IPS DF 6.9 (cell line): ENCODE data around the gene KRTAP5-2.
A peak's percentile ranks its signal among the peaks of the same experiment; 100 is the strongest.
"Not testable (repeated sequence)": the region's sequence is repeated elsewhere in the genome, so short reads cannot be mapped to it uniquely, and the experiment has no call there.

Experiments
- DNase-seq: peaks from one replicate; pipeline ENCODE4 v3.0.0-alpha.2; 2013; ENCODE audit warnings: low read depth, low spot score
- H3K27ac ChIP-seq: one replicate; pipeline ENCODE4 v1.5.1; 2013; ENCODE audit warnings: low read length, control low read depth
- H3K27me3 ChIP-seq: 2 replicates; pipeline ENCODE4 v1.6.1; 2013; ENCODE audit warnings: mild to moderate bottlenecking, low read length; ENCODE audit not compliant: control insufficient read depth, insufficient read depth
- H3K36me3 ChIP-seq: 2 replicates; pipeline ENCODE4 v1.6.1; 2013; ENCODE audit warnings: low read length; ENCODE audit not compliant: control insufficient read depth, insufficient read depth
- H3K4me1 ChIP-seq: 2 replicates; pipeline ENCODE4 v1.6.1; 2013; ENCODE audit warnings: low read length; ENCODE audit not compliant: control insufficient read depth, insufficient read depth
- H3K4me3 ChIP-seq: 2 replicates; pipeline ENCODE4 v1.5.1; 2013; ENCODE audit warnings: mild to moderate bottlenecking, low read length
- H3K9me3 ChIP-seq: 2 replicates; pipeline ENCODE4 v1.6.1; 2013; ENCODE audit warnings: low read length, inconsistent platforms; ENCODE audit not compliant: control insufficient read depth, insufficient read depth
- WGBS: extraction: QIAGEN DNeasy Blood & Tissue Kit; methylation state at CpG from one replicate; pipeline ENCODE4 v1.1.7; 2013; ENCODE audit warnings: mixed read lengths, missing lambda C conversion rate; ENCODE audit not compliant: insufficient read length, insufficient coverage; 5-methylcytosine and 5-hydroxymethylcytosine counted together

The KRTAP5-2 gene

GRCh38 chr11:1628506-1629325 is 30.6 kb upstream of the KRTAP5-2 start:
- Histone ChIP-seq H3K4me1 (peaks cover 3% of the 10 kb centered on the region; the same call in 1 of the 2 replicates), H3K36me3 (no peaks in the 10 kb centered on the region), H3K27ac (no peak overlapping the region), H3K27me3 (no peaks in the 10 kb centered on the region; the same call in 1 of the 2 replicates), H3K4me3 (no peak overlapping the region), H3K9me3 (no peaks in the 10 kb centered on the region)
- no CpG with 5 or more reads among the region's 35 CpGs for WGBS
- DNase-seq, result peak; percentile 54

GRCh38 chr11:1625541-1625940 is 27.4 kb upstream of the KRTAP5-2 start:
- H3K4me3 ChIP-seq, result no peak overlapping the region
- no CpG with 5 or more reads among the region's 13 CpGs for WGBS
- no peaks in the 10 kb centered on the region for H3K4me1 ChIP-seq
- H3K9me3 ChIP-seq, result no peaks in the 10 kb centered on the region
- no peak for DNase-seq
- no peaks in the 10 kb centered on the region; the same call in 1 of the 2 replicates for H3K27me3 ChIP-seq
- no peak overlapping the region for H3K27ac ChIP-seq
- H3K36me3 ChIP-seq, result no peaks in the 10 kb centered on the region

DNA sequence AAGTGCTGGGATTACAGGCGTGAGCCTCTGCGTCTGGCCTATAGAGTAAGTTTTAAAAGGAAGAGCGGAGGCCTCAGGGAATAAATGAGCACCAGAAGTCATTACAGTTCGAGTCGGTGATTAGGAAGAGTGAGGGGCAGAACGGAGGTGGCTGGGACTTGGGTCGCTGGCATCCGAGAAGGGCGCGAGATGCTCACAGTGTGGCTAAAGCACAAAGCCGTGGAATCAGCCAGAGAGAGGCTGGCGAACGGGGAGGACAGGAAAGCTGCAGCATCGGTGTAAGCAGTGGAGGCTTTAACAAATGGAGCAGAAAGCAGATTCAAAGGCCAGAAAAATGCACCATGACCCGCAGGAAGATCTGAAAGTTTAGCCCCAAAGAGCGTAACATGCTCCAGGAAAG is 26.5 kb upstream of the KRTAP5-2 start:
- H3K36me3 ChIP-seq, result no peaks in the 10 kb centered on the region
- H3K9me3 ChIP-seq, result no peaks in the 10 kb centered on the region
- no peaks in the 10 kb centered on the region; the same call in 1 of the 2 replicates for H3K27me3 ChIP-seq
- WGBS, result no CpG with 5 or more reads among the region's 16 CpGs
- H3K4me1 ChIP-seq, result no peaks in the 10 kb centered on the region
- H3K4me3 ChIP-seq, result no peak overlapping the region
- H3K27ac ChIP-seq, result no peak overlapping the region
- no peak for DNase-seq

DNA sequence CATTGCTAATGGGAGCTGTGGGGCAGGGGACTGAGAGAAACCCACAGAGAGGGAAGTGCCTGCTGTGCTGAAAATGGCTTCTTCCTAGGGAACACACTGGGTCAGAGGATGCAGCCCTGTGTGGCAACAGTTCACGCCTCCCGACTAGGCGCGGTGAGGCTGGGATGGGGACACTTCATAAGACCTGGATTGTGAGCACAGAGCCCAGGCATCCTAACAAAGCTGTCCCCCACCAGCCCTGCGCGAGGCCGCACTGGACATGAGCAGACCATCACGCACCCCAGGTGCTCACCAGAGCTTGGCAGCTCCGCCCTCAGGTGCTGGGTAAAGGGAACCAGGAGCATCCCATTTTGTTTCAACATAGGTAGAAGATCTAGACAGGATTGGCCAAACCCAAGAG is 25.6 kb upstream of the KRTAP5-2 start:
- Histone ChIP-seq H3K27me3 (no peaks in the 10 kb centered on the region; the same call in 1 of the 2 replicates), H3K4me1 (no peaks in the 10 kb centered on the region), H3K9me3 (no peaks in the 10 kb centered on the region), H3K27ac (no peak overlapping the region), H3K36me3 (no peaks in the 10 kb centered on the region), H3K4me3 (no peak overlapping the region)
- DNase-seq, result no peak
- WGBS, result no CpG with 5 or more reads among the region's 9 CpGs

- no peak within 1 kb of the TSS for H3K4me3 ChIP-seq
- no peak within 1 kb of the TSS for H3K27ac ChIP-seq
- no peaks in the 10 kb centered on the region; the same call in 1 of the 2 replicates for H3K27me3 ChIP-seq
- no peaks in the 10 kb centered on the region for H3K9me3 ChIP-seq
- no peaks in the 10 kb centered on the region for H3K4me1 ChIP-seq
- no peak for DNase-seq
- no CpG with 5 or more reads among the region's 1 CpG for WGBS
- H3K36me3 ChIP-seq, result no peaks in the 10 kb centered on the region
Observed at GRCh38 chr11:1622086-1622485, 24.0 kb upstream of the KRTAP5-2 start, which contains the start of gene KRTAP5-4. Gene KRTAP5-4, minus strand, starts transcription at chr11:1622138. Its CDS starts 45 bp downstream, at chr11:1622093.

DNA sequence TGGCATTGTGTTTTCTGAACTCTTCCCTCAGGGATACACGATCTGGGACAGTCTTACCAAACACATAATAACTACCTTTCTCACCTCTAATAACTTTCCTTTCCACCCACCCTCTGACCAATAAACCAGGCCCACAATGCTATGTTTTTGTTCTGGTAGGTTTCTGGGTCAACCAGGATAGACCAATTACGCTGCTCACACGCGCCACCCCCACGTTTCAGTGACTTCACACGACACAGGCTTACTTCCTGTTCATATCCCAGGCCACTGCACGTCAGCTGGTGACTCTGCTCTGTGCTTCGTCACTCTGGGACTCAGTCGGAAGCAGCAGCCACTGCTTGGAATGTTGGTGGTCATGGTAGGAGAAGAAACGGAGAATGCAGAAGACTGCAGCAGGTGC is 21.4 kb upstream of the KRTAP5-2 start:
- Histone ChIP-seq H3K27ac (no peak overlapping the region), H3K27me3 (no peaks in the 10 kb centered on the region; the same call in 1 of the 2 replicates), H3K4me3 (no peak overlapping the region), H3K36me3 (no peaks in the 10 kb centered on the region), H3K4me1 (no peaks in the 10 kb centered on the region), H3K9me3 (no peaks in the 10 kb centered on the region)
- WGBS, result no CpG with 5 or more reads among the region's 10 CpGs
- no peak for DNase-seq

GRCh38 chr11:1618231-1618630 is 20.1 kb upstream of the KRTAP5-2 start:
- no CpG with 5 or more reads among the region's 10 CpGs for WGBS
- Histone ChIP-seq H3K4me1 (no peaks in the 10 kb centered on the region), H3K27ac (no peak overlapping the region), H3K36me3 (no peaks in the 10 kb centered on the region), H3K4me3 (no peak overlapping the region), H3K27me3 (no peaks in the 10 kb centered on the region; the same call in 1 of the 2 replicates), H3K9me3 (no peaks in the 10 kb centered on the region)
- no peak for DNase-seq

GRCh38 chr11:1608363-1608762 is 10.3 kb upstream of the KRTAP5-2 start, which contains the start of gene KRTAP5-3:
Gene KRTAP5-3, minus strand, starts transcription at chr11:1608463. Its CDS starts 78 bp downstream, at chr11:1608385.
- H3K4me1 ChIP-seq, result 0 out of 2 replicates have a peak, but pooled peaks cover 2% of the 10 kb centered on the region
- H3K4me3 ChIP-seq, result no peak within 1 kb of the TSS
- no peak within 1 kb of the TSS for H3K27ac ChIP-seq
- no peak for DNase-seq
- no CpG with 5 or more reads among the region's 4 CpGs for WGBS
- H3K27me3 ChIP-seq, result no peaks in the 10 kb centered on the region
- H3K36me3 ChIP-seq, result no peaks in the 10 kb centered on the region
- H3K9me3 ChIP-seq, result no peaks in the 10 kb centered on the region

DNA sequence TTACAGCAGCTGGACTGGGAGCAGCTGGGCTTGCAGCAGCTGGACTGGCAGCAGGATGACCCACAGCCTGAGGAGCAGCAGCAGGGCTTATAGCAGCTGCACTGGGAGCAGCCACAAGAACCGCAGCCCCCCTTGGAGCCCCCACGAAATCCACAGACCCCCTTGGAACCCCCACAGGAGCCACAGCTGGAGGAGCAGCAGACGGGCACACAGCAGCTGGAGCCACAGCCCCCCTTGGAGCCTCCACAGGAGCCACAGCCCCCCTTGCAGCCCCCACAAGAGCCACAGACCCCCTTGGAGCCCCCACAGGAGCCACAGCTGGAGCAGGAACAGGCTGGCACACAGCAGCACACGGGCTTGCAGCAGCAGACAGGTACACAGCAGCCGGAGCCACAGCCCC is 9.8 kb upstream of the KRTAP5-2 start:
- H3K4me1 ChIP-seq, H3K27ac ChIP-seq, DNase-seq, H3K4me3 ChIP-seq, H3K27me3 ChIP-seq, H3K36me3 ChIP-seq, H3K9me3 ChIP-seq: not testable (repeated sequence)
- whole genome bisulfite sequencing, result no CpG with 5 or more reads among the region's 5 CpGs

GRCh38 chr11:1607156-1607845 is 9.2 kb upstream of the KRTAP5-2 start:
- H3K27me3 ChIP-seq, H3K4me3 ChIP-seq, H3K9me3 ChIP-seq, DNase-seq, H3K27ac ChIP-seq, H3K36me3 ChIP-seq, H3K4me1 ChIP-seq: not testable (repeated sequence)
- WGBS, result no CpG with 5 or more reads among the region's 18 CpGs
